K562 (cell line): ENCODE data around the gene KIF3B. TPM values are rescaled to one million over a fixed set of nuclear protein-coding genes. Genes with fewer than 3 reads are reported as not detected.

Source experiments
- BRCA1 ChIP-seq, 2 experiments: fragments of 450-650 bp in 1 of 2; sonication (generic) in 1 of 2; formaldehyde crosslinking in 1 of 2; IDR thresholded peaks; 2 replicates each; pipeline versions ENCODE4 v1.5.0 to v1.6.1; 2017 to 2020; ENCODE audit warnings: mild to moderate bottlenecking in 1 of 2, missing genetic modification reagents in 1 of 2
- ESRRA ChIP-seq: fragments of 450-650 bp; IDR thresholded peaks from 2 replicates; pipeline ENCODE4 v1.6.1; 2014; ENCODE audit warnings: low read depth, mild to moderate bottlenecking, moderate library complexity, borderline replicate concordance
- HNRNPH1 ChIP-seq: fragments of 200-400 bp; formaldehyde crosslinking; optimal IDR thresholded peaks from 2 replicates; pipeline ENCODE3; 2017; ENCODE audit warnings: low read depth, mild to moderate bottlenecking, low read length, moderate library complexity
- JUND ChIP-seq, 2 experiments: IDR thresholded peaks; 2 replicates in 1 of 2; 3 replicates in 1 of 2; pipeline ENCODE4 v1.6.1; 2011; ENCODE audit warnings: borderline replicate concordance in 2 of 2, low read depth in 2 of 2, low read length in 2 of 2, improper control_type of control experiment in 1 of 2, missing biosample characterization in 1 of 2, missing genetic modification characterization in 1 of 2, missing genetic modification reagents in 1 of 2
- KDM2B ChIP-seq: fragments of 250-450 bp; sonication (Bioruptor Pico); IDR thresholded peaks from 2 replicates; pipeline ENCODE4 v1.8.0; 2021; ENCODE audit warnings: mild to moderate bottlenecking, moderate library complexity
- NFIC ChIP-seq: fragments of 450-650 bp; IDR thresholded peaks from 2 replicates; pipeline ENCODE4 v1.6.1; 2017; ENCODE audit warnings: mild to moderate bottlenecking, inconsistent platforms
- NFIX ChIP-seq: fragments of 250-450 bp; sonication (Bioruptor Pico); IDR thresholded peaks from 2 replicates; pipeline ENCODE4 v1.4.0; 2020; ENCODE audit warnings: low read depth, mild to moderate bottlenecking, moderate library complexity
- NR2C1 ChIP-seq, 2 experiments: fragments of 450-650 bp; IDR thresholded peaks; 2 replicates each; pipeline ENCODE4 v1.6.1; 2017; ENCODE audit warnings: mild to moderate bottlenecking in 2 of 2, antibody characterized with exemption in 1 of 2, inconsistent platforms in 1 of 2, missing compliant biosample characterization in 1 of 2, missing genetic modification characterization in 1 of 2
- OTX1 ChIP-seq: fragments of 450-650 bp; formaldehyde crosslinking; IDR thresholded peaks from 2 replicates; pipeline ENCODE4 v1.4.0; 2022; ENCODE audit warnings: mild to moderate bottlenecking
- PHF20 ChIP-seq: fragments of 450-650 bp; IDR thresholded peaks from 2 replicates; pipeline ENCODE4 v1.6.1; 2018; ENCODE audit not compliant: partially characterized antibody
- POLR2B ChIP-seq: fragments of 450-650 bp; IDR thresholded peaks from 2 replicates; pipeline ENCODE4 v1.6.1; 2018; ENCODE audit warnings: low read depth; ENCODE audit not compliant: partially characterized antibody
- TAF15 ChIP-seq: fragments of 200-400 bp; formaldehyde crosslinking; IDR thresholded peaks from 2 replicates; pipeline ENCODE4 v1.6.1; 2017; ENCODE audit warnings: mild to moderate bottlenecking, low read depth, low read length, moderate library complexity
- TGIF2 ChIP-seq: sonication (generic); formaldehyde crosslinking; IDR thresholded peaks from 2 replicates; pipeline ENCODE4 v1.8.1; 2022; ENCODE audit warnings: mild to moderate bottlenecking, missing genetic modification reagents, moderate library complexity
- U2AF2 ChIP-seq: fragments of 200-400 bp; formaldehyde crosslinking; optimal IDR thresholded peaks from 2 replicates; pipeline ENCODE3; 2017; ENCODE audit warnings: low read depth, mild to moderate bottlenecking, low read length
- ZNF121 ChIP-seq: sonication (generic); formaldehyde crosslinking; conservative IDR thresholded peaks from 2 replicates; pipeline ENCODE4 v1.8.0; 2022; ENCODE audit warnings: missing genetic modification reagents
- ZNF217 ChIP-seq: sonication (generic); formaldehyde crosslinking; IDR thresholded peaks from 2 replicates; pipeline ENCODE4 v1.8.0; 2022; ENCODE audit warnings: mild to moderate bottlenecking, missing genetic modification reagents
- ZNF3 ChIP-seq: fragments of 250-450 bp; sonication (Bioruptor Pico); IDR thresholded peaks from 2 replicates; pipeline ENCODE4 v1.5.0; 2021; ENCODE audit warnings: mild to moderate bottlenecking, moderate library complexity
- polyA plus RNA-seq, 8 experiments: library from polyadenylated mRNA; depleted of rRNA in 4 of 8; stranded (reverse) in 5 of 8; unstranded in 3 of 8; fragments of >200 nt; fragmentation: Nextera tagmentation in 2 of 8; fragmentation: Illumina TruSeq in 1 of 8; extraction: Ambion mirVana in 2 of 8; extraction: Trizol in 1 of 8; gene quantifications; 2 replicates each; pipeline versions ENCODE4 v1.2.1 to v1.2.3, GENCODE V29; 2011 to 2014; ENCODE audit warnings: inconsistent platforms in 1 of 8, missing spikeins in 1 of 8
- total RNA-seq, 7 experiments: library from RNA; depleted of rRNA in 6 of 7; stranded (reverse); fragments of >200 nt in 6 of 7; fragmentation: Illumina TruSeq in 2 of 7; extraction: Trizol in 2 of 7; gene quantifications; 2 replicates each; pipeline versions ENCODE4 v1.2.1 to v1.2.3, GENCODE V29; 2011 to 2021; ENCODE audit warnings: low replicate concordance in 1 of 7
- TF ChIP-seq, protein P1 (sequence below): fragments of 450-650 bp; conservative IDR thresholded peaks from 2 replicates; pipeline ENCODE4 v1.6.1; 2016; ENCODE audit warnings: missing genetic modification characterization, low read depth, mild to moderate bottlenecking, control low read depth, missing compliant biosample characterization
- TF ChIP-seq, protein P2 (sequence below), 2 experiments: fragments of 450-650 bp; conservative IDR thresholded peaks; 2 replicates each; pipeline ENCODE4 v1.6.1; 2017; ENCODE audit warnings: mild to moderate bottlenecking in 2 of 2, moderate library complexity in 2 of 2
- TF ChIP-seq, protein P3 (sequence below), 3 experiments: fragments of 200-800 bp in 1 of 3; fragments of 250-450 bp in 1 of 3; fragments of 450-650 bp in 1 of 3; sonication (Bioruptor Pico) in 1 of 3; sonication (Bioruptor generic) in 1 of 3; formaldehyde crosslinking in 1 of 3; IDR thresholded peaks; 2 replicates each; pipeline versions ENCODE4 v1.6.1 to v1.8.0; 2016 to 2022; ENCODE audit warnings: mild to moderate bottlenecking in 2 of 3, missing genetic modification characterization in 2 of 3, missing compliant biosample characterization in 1 of 3, moderate library complexity in 1 of 3
- TF ChIP-seq, protein P4 (sequence below): fragments of 250-450 bp; sonication (Bioruptor Pico); IDR thresholded peaks from 2 replicates; pipeline ENCODE4 v1.6.1; 2021; ENCODE audit warnings: mild to moderate bottlenecking

Gene KIF3B
- total and polyA plus RNA-seq, 9 of the 15 experiments (the other 6 are each of a cell fraction or from before 2014, with no cell fraction given), result 2.9 to 12.3 (median 8.6) TPM

DNA sequence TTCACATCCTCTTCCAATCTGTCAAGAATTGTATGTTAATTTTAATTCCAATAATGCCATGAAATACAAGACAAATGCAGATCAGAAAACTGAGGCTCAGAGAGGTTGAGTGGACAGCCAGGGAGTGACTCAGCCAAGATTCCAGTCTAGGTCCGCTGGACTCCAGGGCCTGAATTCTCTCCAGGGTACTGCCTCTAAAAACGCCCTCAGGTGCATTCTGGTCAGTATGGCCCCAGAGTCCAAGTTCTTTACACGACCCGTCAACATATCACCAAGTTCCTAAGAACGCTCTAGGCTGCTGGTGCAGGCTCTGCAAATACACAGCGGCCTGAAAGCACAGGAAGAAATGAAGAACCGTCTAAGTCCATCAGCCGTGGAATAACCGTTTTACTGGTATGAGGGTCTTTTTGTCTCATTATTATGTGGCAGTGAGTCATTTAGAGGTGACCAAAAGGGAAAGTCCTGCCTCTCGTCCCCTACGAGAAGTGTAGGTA lies 80.0 kb downstream of the KIF3B start (continued):
- no peak for TF ChIP-seq NFIX (CRISPR knock-in tag)
- TF ChIP-seq NR2C1 (IDR thresholded peaks at IDR 0.05), result no peak
- TF ChIP-seq NR2C1 (tag; IDR thresholded peaks at IDR 0.05), result no peak
- TF ChIP-seq ZNF3 (CRISPR knock-in tag), result no peak
- TF ChIP-seq, protein P1, sequence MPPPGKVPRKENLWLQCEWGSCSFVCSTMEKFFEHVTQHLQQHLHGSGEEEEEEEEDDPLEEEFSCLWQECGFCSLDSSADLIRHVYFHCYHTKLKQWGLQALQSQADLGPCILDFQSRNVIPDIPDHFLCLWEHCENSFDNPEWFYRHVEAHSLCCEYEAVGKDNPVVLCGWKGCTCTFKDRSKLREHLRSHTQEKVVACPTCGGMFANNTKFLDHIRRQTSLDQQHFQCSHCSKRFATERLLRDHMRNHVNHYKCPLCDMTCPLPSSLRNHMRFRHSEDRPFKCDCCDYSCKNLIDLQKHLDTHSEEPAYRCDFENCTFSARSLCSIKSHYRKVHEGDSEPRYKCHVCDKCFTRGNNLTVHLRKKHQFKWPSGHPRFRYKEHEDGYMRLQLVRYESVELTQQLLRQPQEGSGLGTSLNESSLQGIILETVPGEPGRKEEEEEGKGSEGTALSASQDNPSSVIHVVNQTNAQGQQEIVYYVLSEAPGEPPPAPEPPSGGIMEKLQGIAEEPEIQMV (tag), result peak; percentile 32; the same call in 1 of the 2 replicates
- TF ChIP-seq, protein P2, sequence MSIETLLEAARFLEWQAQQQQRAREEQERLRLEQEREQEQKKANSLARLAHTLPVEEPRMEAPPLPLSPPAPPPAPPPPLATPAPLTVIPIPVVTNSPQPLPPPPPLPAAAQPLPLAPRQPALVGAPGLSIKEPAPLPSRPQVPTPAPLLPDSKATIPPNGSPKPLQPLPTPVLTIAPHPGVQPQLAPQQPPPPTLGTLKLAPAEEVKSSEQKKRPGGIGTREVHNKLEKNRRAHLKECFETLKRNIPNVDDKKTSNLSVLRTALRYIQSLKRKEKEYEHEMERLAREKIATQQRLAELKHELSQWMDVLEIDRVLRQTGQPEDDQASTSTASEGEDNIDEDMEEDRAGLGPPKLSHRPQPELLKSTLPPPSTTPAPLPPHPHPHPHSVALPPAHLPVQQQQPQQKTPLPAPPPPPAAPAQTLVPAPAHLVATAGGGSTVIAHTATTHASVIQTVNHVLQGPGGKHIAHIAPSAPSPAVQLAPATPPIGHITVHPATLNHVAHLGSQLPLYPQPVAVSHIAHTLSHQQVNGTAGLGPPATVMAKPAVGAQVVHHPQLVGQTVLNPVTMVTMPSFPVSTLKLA (conservative IDR thresholded peaks at IDR 0.05), result no peak
- TF ChIP-seq, protein P3, sequence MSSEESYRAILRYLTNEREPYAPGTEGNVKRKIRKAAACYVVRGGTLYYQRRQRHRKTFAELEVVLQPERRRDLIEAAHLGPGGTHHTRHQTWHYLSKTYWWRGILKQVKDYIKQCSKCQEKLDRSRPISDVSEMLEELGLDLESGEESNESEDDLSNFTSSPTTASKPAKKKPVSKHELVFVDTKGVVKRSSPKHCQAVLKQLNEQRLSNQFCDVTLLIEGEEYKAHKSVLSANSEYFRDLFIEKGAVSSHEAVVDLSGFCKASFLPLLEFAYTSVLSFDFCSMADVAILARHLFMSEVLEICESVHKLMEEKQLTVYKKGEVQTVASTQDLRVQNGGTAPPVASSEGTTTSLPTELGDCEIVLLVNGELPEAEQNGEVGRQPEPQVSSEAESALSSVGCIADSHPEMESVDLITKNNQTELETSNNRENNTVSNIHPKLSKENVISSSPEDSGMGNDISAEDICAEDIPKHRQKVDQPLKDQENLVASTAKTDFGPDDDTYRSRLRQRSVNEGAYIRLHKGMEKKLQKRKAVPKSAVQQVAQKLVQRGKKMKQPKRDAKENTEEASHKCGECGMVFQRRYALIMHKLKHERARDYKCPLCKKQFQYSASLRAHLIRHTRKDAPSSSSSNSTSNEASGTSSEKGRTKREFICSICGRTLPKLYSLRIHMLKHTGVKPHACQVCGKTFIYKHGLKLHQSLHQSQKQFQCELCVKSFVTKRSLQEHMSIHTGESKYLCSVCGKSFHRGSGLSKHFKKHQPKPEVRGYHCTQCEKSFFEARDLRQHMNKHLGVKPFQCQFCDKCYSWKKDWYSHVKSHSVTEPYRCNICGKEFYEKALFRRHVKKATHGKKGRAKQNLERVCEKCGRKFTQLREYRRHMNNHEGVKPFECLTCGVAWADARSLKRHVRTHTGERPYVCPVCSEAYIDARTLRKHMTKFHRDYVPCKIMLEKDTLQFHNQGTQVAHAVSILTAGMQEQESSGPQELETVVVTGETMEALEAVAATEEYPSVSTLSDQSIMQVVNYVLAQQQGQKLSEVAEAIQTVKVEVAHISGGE (CRISPR knock-in tag; IDR thresholded peaks at IDR 0.05), result no peak
- no peak for TF ChIP-seq KDM2B (CRISPR knock-in tag)
- no peak for TF ChIP-seq NFIC
- TF ChIP-seq OTX1 (CRISPR knock-in tag), result no peak
- TF ChIP-seq TAF15, result no peak
- no peak for TF ChIP-seq POLR2B
- TF ChIP-seq ESRRA, result peak; percentile 10; the same call in 1 of the 2 replicates
- TF ChIP-seq ZNF217 (CRISPR knock-in tag), result no peak
- no peak for TF ChIP-seq JUND (IDR thresholded peaks at IDR 0.05; ENCODE audit: borderline replicate concordance, low read depth, low read length)
- TF ChIP-seq JUND (tag; IDR thresholded peaks at IDR 0.05; ENCODE audit: borderline replicate concordance, low read depth, low read length), result peak; percentile 60; the same call in 1 of the 3 replicates
- no peak for TF ChIP-seq BRCA1 (IDR thresholded peaks at IDR 0.05)
- TF ChIP-seq BRCA1 (CRISPR knock-in tag; IDR thresholded peaks at IDR 0.05), result no peak
- TF ChIP-seq, protein P4, sequence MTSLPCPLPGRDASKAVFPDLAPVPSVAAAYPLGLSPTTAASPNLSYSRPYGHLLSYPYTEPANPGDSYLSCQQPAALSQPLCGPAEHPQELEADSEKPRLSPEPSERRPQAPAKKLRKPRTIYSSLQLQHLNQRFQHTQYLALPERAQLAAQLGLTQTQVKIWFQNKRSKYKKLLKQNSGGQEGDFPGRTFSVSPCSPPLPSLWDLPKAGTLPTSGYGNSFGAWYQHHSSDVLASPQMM (CRISPR knock-in tag), result no peak
- no peak for TF ChIP-seq HNRNPH1
- TF ChIP-seq U2AF2, result no peak
- TF ChIP-seq ZNF121 (CRISPR knock-in tag), result no peak
- no peak for TF ChIP-seq PHF20
- TF ChIP-seq TGIF2 (CRISPR knock-in tag), result no peak
